Measurements from ENCODE around the gene SDK2. TPM values are rescaled to one million over a fixed set of nuclear protein-coding genes. Genes with fewer than 3 reads are reported as not detected.

SDK2 gene
- total and polyA plus RNA-seq, 2 of the 8 experiments (the other 6 are each of a cell fraction or from before 2014, with no cell fraction given), result 3.9 to 4.1 TPM

- TF ChIP-seq SP2 (IDR thresholded peaks at IDR 0.05; ENCODE audit: low read length) (no peak), NRF1 (IDR thresholded peaks at IDR 0.05; ENCODE audit: low read depth, low read length) (no peak), NANOG (IDR thresholded peaks at IDR 0.05; ENCODE audit: insufficient read depth, low read depth, low read length, poor library complexity, severe bottlenecking) (no peak)
Observed at GRCh38 chr17:73628642-73629552, 15.3 kb downstream of the SDK2 start (continued).
